DND-41 (cell line): ENCODE measurements around the gene C9orf78.
"Not testable (repeated sequence)": the region's sequence is repeated elsewhere in the genome, so short reads cannot be mapped to it uniquely, and the experiment has no call there.

Experiments used
- ATAC-seq: fragments of 200-7000 bp; cut with Tn5 transposase; 3 replicates; pipeline ENCODE4 v1.9.1; 2021; ENCODE audit warnings: low read depth; ENCODE audit not compliant: insufficient read depth
- DNase-seq: peaks from one replicate; pipeline ENCODE4 v3.0.0-alpha.2; 2020
- H2AFZ ChIP-seq: 2 replicates; pipeline ENCODE4 v1.6.0; 2012; ENCODE audit warnings: low read depth, low read length
- H3K27ac ChIP-seq: 2 replicates; pipeline ENCODE4 v1.5.1; 2012; ENCODE audit warnings: low read length, inconsistent platforms
- H3K27me3 ChIP-seq: fragments of 200-600 bp; sonication (generic); 2 replicates; pipeline ENCODE4 v1.6.0; 2012; ENCODE audit warnings: low read length, mild to moderate bottlenecking, inconsistent platforms; ENCODE audit not compliant: insufficient read depth, poor library complexity
- H3K36me3 ChIP-seq: 2 replicates; pipeline ENCODE4 v1.5.1; 2012; ENCODE audit warnings: low read length, inconsistent platforms; ENCODE audit not compliant: insufficient read depth
- H3K4me1 ChIP-seq: 2 replicates; pipeline ENCODE4 v1.5.1; 2012; ENCODE audit warnings: mild to moderate bottlenecking, low read length; ENCODE audit not compliant: insufficient read depth
- H3K4me2 ChIP-seq: 2 replicates; pipeline ENCODE4 v1.6.0; 2012; ENCODE audit warnings: mild to moderate bottlenecking, moderate library complexity, low read length, inconsistent platforms; ENCODE audit not compliant: insufficient read depth
- H3K4me3 ChIP-seq, 2 experiments: fragments of 200-600 bp in 1 of 2; shearing (Covaris generic) in 1 of 2; 2 replicates each; pipeline ENCODE4 v1.5.1; 2012 to 2016; ENCODE audit warnings: inconsistent platforms in 2 of 2, low read length in 2 of 2, mild to moderate bottlenecking in 2 of 2, low read depth in 1 of 2, moderate library complexity in 1 of 2
- H3K79me2 ChIP-seq: 2 replicates; pipeline ENCODE4 v1.6.0; 2012; ENCODE audit warnings: low read length, inconsistent platforms; ENCODE audit not compliant: insufficient read depth
- H3K9ac ChIP-seq: 2 replicates; pipeline ENCODE4 v1.6.0; 2012; ENCODE audit warnings: low read depth, mild to moderate bottlenecking, inconsistent platforms, low read length, moderate library complexity
- H3K9me3 ChIP-seq: 2 replicates; pipeline ENCODE4 v1.5.1; 2012; ENCODE audit warnings: low read length, moderate library complexity, mild to moderate bottlenecking, inconsistent platforms; ENCODE audit not compliant: insufficient read depth, severe bottlenecking
- H4K20me1 ChIP-seq: 2 replicates; pipeline ENCODE4 v1.6.0; 2012; ENCODE audit warnings: low read length; ENCODE audit not compliant: insufficient read depth
- EZH2 ChIP-seq: IDR thresholded peaks from 3 replicates; pipeline ENCODE4 v1.6.1; 2012; ENCODE audit warnings: borderline replicate concordance, low read depth, mild to moderate bottlenecking, moderate library complexity, low read length, inconsistent platforms; ENCODE audit not compliant: severe bottlenecking
- TF ChIP-seq, protein P1 (sequence below): IDR thresholded peaks from 2 replicates; pipeline ENCODE4 v1.5.1; 2012; ENCODE audit warnings: borderline replicate concordance, low read length, moderate library complexity, mild to moderate bottlenecking; ENCODE audit not compliant: poor library complexity, severe bottlenecking; ENCODE audit errors: extremely low read depth

C9orf78 gene

DNA sequence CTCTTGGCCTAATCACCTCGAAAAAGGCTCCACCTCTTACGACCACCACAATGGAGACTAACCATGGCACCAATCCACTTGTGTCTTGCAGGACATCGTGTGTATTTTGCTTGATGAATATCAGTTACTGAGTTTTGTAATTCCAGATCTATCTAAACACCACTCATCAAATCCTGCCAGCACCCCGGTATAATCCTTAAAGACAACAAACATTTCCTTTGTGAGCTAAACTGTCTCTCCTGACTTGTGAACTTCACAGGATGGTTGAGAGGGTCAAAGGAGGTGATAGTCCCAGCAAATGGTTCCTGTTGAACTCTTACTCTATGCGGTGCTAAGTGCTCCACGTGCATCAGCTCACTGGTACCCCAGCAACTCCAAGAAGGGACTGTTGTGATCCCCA is 36.1 kb downstream of the C9orf78 start:
- H3K4me1 ChIP-seq: peaks cover 4% of the 10 kb centered on the region
- H3K27me3 ChIP-seq: no peaks in the 10 kb centered on the region
- H3K36me3 ChIP-seq: no peaks in the 10 kb centered on the region; the same call in 1 of the 2 replicates
- H3K4me2 ChIP-seq: no peak overlapping the region
- no peak overlapping the region for H3K9ac ChIP-seq
- no peak for TF ChIP-seq EZH2
- TF ChIP-seq, protein P1, sequence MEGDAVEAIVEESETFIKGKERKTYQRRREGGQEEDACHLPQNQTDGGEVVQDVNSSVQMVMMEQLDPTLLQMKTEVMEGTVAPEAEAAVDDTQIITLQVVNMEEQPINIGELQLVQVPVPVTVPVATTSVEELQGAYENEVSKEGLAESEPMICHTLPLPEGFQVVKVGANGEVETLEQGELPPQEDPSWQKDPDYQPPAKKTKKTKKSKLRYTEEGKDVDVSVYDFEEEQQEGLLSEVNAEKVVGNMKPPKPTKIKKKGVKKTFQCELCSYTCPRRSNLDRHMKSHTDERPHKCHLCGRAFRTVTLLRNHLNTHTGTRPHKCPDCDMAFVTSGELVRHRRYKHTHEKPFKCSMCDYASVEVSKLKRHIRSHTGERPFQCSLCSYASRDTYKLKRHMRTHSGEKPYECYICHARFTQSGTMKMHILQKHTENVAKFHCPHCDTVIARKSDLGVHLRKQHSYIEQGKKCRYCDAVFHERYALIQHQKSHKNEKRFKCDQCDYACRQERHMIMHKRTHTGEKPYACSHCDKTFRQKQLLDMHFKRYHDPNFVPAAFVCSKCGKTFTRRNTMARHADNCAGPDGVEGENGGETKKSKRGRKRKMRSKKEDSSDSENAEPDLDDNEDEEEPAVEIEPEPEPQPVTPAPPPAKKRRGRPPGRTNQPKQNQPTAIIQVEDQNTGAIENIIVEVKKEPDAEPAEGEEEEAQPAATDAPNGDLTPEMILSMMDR: no peak
- no peaks in the 10 kb centered on the region for H3K9me3 ChIP-seq
- DNase-seq (no peak), ATAC-seq (no peak)
- no peak overlapping the region for H2AFZ ChIP-seq
- no peak overlapping the region for H3K4me3 ChIP-seq
- H4K20me1 ChIP-seq: peaks cover 3% of the 10 kb centered on the region; the same call in 1 of the 2 replicates
- H3K79me2 ChIP-seq: peaks cover 6% of the 10 kb centered on the region
- H3K27ac ChIP-seq: no peak overlapping the region

DNA sequence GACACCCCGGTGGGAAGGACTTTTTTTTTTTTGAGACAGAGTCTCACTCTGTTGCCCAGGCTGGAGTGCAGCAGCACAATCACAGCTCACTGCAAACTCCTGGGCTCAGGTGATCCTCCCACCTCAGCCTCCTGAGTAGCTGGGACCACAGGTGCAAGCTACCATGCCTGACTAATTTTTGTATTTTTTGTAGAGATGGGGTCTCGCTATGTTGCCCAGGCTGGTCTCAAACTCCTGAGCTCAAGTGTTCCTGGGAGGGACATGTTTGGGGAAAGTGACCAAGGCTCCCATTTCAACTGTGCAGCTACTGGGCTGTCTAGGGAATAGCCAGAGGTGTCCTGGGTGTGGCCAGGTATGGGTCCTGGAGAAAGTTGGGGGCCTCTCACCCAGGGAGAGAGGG is 39.0 kb downstream of the C9orf78 start:
- not testable (repeated sequence) for H3K4me2 ChIP-seq, H3K9me3 ChIP-seq, H4K20me1 ChIP-seq, H3K79me2 ChIP-seq, H3K9ac ChIP-seq, H2AFZ ChIP-seq, DNase-seq, H3K27ac ChIP-seq, ATAC-seq, H3K4me1 ChIP-seq, H3K36me3 ChIP-seq, H3K27me3 ChIP-seq, H3K4me3 ChIP-seq

DNA sequence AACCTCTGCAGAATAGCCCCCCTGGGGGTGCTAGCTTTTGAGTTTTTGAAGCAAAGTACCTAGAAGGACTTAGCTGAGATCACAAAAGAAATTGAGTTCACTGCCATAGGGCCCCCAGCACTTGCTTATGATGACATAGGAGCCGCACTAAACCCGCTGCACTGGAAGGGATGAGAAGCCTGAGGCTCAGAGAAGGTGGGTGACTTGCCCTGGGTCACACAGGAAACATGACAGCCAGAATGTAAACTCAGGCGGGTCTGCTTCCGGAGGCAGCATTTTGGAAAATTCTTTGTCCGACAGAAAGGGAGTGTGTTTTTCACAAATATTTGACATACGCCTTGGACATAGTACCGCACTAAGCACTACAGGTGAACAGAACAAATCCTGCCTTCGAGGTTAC is 40.5 kb downstream of the C9orf78 start:
- ATAC-seq (no peak), DNase-seq (no peak)
- Histone ChIP-seq H2AFZ (no peak overlapping the region), H4K20me1 (no peaks in the 10 kb centered on the region), H3K9ac (no peak overlapping the region), H3K4me3 (no peak overlapping the region), H3K4me1 (no peaks in the 10 kb centered on the region), H3K36me3 (no peaks in the 10 kb centered on the region), H3K27me3 (no peaks in the 10 kb centered on the region), H3K9me3 (no peaks in the 10 kb centered on the region), H3K27ac (no peak overlapping the region), H3K4me2 (no peak overlapping the region), H3K79me2 (no peaks in the 10 kb centered on the region)
- TF ChIP-seq, protein P1: no peak
- TF ChIP-seq EZH2: no peak

GRCh38 chr9:129786481-129786880 is 48.6 kb downstream of the C9orf78 start:
- no peaks in the 10 kb centered on the region for H3K27me3 ChIP-seq
- no peak overlapping the region for H2AFZ ChIP-seq
- no peaks in the 10 kb centered on the region for H3K9me3 ChIP-seq
- TF ChIP-seq, protein P1: no peak
- no peak for TF ChIP-seq EZH2
- DNase-seq (no peak), ATAC-seq (no peak)
- no peaks in the 10 kb centered on the region for H3K79me2 ChIP-seq
- no peaks in the 10 kb centered on the region for H3K4me1 ChIP-seq
- H3K36me3 ChIP-seq: no peaks in the 10 kb centered on the region
- no peak overlapping the region for H3K27ac ChIP-seq
- no peak overlapping the region for H3K4me3 ChIP-seq
- no peak overlapping the region for H3K4me2 ChIP-seq
- no peaks in the 10 kb centered on the region for H4K20me1 ChIP-seq
- H3K9ac ChIP-seq: no peak overlapping the region
